8988T (cell line): Measurements from ENCODE around the gene RAP1B.

Experiments used
- DNase-seq: peaks from one replicate; pipeline ENCODE4 v3.0.0; 2011

RAP1B gene

DNA sequence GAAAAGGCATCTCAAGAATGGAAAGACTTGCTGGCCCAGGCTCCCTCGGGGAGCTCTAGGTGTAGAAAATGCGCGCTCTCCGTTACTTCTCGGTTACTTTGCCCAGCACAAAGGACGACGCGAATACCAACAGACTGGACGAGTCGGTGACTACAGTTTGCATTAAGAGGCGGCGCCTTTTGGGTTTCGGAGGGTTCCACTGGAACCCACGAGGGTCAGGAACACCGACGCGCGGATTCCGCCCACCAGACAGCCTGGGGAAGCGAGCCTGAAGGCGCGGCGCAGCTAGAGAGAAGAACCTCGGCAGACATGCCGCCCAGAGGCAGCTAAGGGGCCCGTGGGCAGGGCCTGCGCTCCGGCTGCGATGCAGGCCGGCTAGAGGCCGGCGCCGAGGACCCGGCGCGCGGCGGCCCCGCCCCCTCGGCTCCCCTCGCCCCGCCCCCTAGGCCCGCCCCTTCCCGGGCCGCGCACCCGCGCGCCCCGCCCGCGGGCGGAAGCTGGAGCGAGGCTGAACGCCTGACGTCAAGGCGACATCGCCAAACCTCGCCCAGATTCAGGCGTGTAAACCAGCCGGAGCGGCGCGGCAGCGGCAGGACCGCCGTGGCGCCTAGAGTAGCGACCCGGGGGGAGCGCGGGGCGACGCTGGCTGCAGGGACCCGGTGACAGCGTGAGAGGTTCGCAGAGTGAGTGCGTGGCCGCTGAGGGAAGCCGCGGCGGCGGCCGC is at the start of gene RAP1B:
Gene RAP1B, plus strand, starts transcription at position 530 of the 724 bp plus-strand sequence. CDS start 37,826 bp downstream, outside the sequence.
- DNase-seq: peak; percentile 74

DNA sequence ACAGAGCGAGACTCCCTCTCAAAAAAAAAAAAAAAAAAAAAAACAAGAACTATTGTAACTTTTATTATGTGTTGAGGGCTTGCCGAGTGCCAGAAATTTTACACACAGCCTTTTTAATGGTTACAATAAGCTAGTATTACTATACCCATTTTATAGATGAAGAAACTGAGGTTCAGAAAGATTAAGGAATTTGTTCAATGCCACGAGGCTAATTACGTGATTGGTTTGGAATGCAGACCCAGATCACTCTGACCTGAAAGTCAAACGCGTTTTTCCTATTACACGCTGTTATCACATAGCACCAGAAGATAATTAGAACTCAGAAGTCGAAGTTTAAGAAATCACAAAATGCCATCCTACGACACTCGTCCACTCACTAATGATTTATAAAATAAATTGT is 48.9 kb upstream of the RAP1B start:
- DNase-seq: no peak

DNA sequence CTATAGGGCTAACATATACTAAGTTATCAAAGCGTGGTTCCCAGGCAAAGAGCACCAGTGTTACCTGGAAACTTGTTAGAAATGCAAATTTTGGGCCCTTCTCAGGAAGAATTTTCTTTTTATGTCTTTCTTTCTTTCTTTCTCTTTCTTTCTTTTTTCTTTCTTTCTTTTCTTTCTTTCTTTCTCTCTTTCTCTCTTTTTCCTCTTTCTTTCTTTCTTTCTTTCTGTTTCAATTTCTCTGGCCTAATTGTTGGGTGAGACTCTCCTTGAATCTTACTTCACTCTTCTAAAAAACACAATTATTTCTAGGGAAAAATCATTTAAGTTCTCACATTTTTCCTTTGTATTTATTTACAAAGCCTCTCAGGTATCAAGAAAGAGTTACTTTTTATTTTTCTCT is 46.5 kb upstream of the RAP1B start:
- DNase-seq: no peak

DNA sequence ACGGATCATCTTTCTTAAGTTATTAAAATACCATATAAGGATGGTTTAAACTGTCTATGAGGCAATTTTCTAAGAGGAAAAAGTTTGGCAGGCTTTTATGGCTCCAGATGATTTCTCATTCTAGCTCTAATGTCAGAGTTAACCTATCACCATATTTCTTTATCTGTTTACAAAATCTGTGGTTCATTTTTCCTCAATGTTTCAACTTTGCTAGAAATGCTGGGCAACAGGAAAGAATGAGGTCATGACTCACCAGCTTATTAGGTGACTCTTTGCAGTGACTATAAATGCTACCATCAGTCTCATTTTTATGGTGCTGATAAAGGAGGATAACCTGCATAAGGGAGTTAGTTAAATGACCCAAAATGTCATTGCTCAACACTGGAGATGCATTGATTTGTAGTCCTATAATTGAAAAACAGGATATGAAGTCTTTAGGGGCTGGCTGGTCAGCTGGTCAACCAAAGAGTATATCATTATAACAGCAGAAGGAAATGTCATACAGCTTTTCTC is 45.3 kb upstream of the RAP1B start:
- DNase-seq: no peak

DNA sequence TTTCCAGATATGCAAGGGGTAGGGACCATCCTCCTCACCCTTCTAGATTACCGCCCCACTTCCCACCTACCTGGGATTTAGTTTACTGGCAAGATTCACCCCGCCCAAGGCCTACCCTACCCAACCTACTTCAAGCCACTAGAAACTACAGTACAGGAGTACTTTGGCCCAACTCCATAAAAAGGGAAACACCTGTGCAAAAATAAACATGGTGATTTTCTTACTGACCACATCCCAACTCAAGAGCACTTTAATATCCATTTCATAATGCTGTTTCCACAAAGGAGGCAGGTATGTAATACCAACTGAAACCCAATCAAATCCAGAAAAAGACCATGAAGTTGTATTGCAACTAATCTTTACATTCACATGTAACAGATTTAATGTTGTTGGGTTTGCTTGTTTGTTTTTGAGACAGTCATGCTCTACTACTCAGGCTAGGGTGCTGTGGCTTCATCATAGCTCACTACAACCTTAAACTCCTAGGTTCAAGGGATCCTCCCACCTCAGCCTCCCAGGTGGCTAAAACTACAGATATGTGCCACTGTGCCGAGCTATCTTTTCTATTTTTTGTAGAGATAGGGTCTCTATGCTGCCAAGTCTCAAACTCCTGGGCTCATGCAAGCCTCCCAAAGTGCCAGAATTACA is 41.7 kb upstream of the RAP1B start:
- DNase-seq: no peak

- DNase-seq: no peak
Observed at GRCh38 chr12:68572661-68573060, 38.0 kb upstream of the RAP1B start.

DNA sequence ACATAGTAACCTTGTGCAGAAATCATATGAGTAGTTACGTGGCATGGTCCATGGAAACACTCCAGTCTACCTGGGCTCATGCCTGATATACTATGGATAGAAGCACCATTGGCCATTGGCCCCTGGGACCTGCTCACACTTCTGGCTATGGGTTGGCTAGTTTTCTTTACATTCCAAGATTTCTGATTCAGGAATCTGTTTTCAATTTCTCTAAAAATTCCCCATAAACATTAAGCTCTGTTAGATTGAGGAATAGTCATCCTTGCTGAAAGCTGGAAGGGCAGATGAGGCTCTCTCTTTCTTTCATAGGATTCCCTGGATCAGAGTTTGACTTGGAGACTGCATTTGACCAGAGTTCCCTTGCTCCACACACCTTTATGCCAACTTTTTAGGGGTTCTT is 37.3 kb upstream of the RAP1B start:
- no peak for DNase-seq

GRCh38 chr12:68577949-68578348 is 32.8 kb upstream of the RAP1B start:
- DNase-seq: no peak

GRCh38 chr12:68578765-68579164 is 31.9 kb upstream of the RAP1B start:
- DNase-seq: no peak

DNA sequence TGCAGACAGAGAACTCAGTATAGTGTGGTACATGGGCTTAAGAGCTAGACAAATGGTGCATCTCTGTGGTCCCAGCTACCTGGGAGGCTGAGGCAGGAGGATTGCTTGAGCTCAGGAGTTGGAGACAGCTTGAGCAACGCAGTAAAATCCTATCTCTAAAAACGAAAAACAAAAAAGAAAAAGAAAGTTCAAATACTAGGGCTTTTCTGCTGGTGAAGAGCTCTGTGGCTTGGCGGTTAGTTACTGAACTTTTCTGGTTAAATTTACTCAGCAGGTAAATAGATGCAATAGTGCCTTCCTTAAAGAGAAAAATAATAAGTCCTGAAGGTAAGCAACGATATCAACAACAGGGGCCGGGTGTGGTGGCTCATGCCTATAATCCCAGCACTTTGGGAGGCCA is 31.4 kb upstream of the RAP1B start:
- no peak for DNase-seq

DNA sequence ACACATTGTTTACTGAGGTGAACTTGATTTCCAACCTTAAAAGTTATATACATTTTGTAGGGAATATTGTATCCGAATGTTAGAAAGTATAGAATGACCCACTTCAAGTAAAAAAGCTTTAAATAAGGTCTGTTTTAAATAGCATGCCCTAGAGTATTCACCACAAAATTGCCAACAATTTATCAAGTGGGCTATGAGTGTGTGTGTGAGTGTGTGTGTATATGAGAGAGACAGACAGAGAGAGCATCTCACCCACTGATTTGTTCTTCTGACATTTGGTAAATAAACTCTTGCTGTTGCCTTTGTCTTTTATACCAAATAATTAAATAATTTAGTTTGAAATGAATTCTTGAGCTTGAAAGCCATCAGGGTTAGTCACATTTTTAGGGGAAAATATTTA is 29.8 kb upstream of the RAP1B start:
- no peak for DNase-seq

DNA sequence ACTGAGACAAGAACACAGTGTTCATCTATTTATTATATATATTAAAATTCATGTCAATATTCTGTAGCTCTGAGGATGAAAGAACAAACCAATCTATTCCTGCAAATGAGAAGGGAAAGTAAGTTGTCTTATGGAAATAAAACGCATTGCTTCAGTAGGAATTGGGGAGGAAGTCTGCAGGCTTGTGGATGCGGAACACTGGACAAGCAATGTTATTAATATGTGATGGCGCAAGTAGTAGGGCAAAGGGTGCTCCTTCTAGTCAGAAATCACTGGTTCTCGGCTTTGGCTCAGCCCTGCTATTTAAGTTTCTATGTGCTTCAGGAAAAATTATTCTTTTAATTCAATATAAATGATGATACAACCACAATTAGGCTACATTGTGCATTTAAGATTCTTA is 28.8 kb upstream of the RAP1B start:
- DNase-seq: no peak

DNA sequence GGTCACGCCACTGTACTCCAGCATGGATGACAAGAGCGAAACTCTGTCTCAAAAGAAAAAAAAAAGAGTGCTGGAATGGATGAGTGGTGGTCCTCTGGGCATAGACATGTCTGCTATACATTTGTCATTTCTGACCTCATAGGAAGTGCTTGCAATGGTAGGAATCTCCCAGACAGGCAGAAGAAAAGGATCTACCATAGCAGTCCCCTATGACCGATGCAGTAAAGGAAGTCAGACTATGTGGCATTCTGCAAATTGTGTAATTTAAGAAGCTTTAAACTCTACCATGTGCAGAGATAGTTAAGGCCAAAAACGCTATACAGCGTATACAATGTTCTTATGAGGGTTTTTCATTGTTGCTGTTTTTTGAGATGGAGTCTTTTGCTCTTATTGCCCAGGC is 24.7 kb upstream of the RAP1B start:
- no peak for DNase-seq

- DNase-seq: no peak
Observed at GRCh38 chr12:68587448-68587873, 23.2 kb upstream of the RAP1B start.

DNA sequence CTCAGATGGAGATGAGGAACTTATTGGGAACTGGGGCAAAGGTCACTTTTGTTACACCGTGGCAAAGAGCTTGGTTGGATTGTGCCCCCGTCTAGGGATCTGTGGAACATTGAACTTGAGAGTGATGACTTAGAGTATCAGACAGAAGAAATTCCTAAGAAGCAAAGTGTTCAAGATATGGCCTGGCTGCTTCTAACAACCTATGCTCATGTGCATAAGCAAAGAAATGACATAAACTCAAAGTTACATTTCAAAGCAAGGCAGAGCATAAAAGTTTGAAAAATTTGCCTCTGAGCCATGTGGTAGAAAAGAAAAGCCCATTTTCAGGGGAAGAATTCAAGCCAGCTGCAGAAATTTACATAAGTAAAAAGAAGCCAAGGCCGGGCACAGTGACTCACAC is 21.5 kb upstream of the RAP1B start:
- no peak for DNase-seq

GRCh38 chr12:68591734-68592418 is 18.8 kb upstream of the RAP1B start:
- DNase-seq: no peak

- DNase-seq: no peak
Observed at GRCh38 chr12:68595241-68595640, 15.5 kb upstream of the RAP1B start.

- no peak for DNase-seq
Observed at GRCh38 chr12:68601767-68602166, 8.9 kb upstream of the RAP1B start.

GRCh38 chr12:68602720-68603119 is 8.0 kb upstream of the RAP1B start:
- DNase-seq: no peak

DNA sequence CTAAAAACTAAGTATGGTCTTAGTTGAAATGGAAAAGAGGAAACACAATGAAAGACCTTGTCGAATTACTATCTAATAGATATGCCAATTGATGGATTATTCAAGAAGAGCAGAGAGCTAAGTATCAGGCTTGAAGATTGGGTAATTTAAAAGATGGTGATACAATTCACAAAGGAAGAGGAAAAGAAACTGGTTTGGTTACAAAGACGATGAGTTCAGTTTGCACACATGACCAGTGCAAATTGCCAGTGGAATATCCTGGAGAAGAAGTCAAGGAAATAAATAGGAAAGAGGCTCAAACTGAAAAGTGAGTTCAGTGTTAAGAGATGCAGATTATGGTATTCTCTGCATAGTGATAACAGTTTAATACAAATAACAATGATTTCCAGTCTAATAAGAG is 2.5 kb upstream of the RAP1B start:
- DNase-seq: no peak

DNA sequence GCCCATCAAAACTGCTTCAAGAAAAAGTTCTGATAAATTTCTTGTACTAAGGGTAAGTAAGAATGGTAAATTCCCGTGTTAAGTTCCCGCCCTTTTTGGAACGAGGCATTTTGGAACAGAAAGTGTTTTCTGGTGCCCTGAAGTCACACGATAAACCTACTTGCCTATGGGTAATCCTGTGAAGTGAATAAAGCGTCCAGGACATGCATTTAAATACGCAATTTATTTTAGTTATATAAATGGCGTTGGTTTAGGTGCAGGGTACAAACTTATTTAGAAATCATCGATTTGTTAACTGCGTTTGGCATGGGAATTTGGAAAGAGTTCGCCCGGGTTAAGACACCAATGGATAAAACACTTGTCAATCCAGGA is 715 bp upstream of the RAP1B start:
- DNase-seq: no peak

GRCh38 chr12:68611094-68611805 is 551 bp downstream of the RAP1B start:
- DNase-seq: no peak

DNA sequence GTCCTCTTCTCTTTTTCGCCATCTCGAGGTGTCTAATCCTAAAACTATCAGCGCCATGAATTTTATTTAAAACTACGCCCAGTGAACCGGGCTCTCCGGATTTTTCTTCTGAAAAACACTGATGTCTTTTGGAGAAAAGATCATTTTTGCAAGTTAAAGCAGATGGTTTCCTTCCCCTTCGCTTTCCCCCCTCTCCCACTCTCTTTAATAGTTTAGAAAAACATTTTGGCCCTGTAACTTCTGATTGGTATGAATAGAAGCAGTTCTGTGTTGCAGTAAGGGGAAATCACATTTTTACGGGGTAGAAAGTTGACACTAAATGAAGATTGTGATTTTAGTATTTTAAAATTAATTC is 1.1 kb downstream of the RAP1B start:
- DNase-seq: no peak

DNA sequence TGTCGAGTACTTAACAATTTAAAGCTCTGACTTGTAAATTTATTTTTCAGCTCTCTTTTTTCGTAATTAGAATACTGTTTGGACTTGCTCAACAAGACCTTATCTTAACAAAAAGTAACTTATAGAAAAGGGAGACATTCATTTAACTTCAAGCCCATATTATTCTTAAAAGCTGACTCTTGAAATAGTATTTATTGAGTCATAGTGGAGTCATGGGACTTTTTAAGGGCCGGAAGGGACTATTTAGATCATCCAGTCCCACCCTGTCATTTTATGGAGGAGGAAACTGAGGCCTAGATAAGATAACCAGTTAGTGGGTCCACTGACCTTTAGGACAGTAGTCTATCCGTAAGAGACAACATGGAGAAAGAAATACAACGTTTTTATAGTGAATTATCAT is 1.5 kb downstream of the RAP1B start:
- DNase-seq: no peak
